ENCODE results near the gene GLOD4. TPM values are rescaled to one million over a fixed set of nuclear protein-coding genes. Genes with fewer than 3 reads are reported as not detected.
"Not testable (repeated sequence)": the region's sequence is repeated elsewhere in the genome, so short reads cannot be mapped to it uniquely, and the experiment has no call there.

GLOD4 gene
- total and polyA plus RNA-seq, 4 experiments from 2014 or later: 94.9 to 131 (median 109) TPM

- POLR2A ChIA-PET (ENCODE audit: partially characterized antibody): interaction anchor here (0.9 to 1.3 kb wide), 4 partner anchors 13 to 201 kb away, joined by 3 to 6 read pairs (median 4); partner anchors contain the start of gene GLOD4
- DNase-seq: peak in 4 of 5 donors; percentile 29 to 35 (median 30)
- H3K4me1 Mint-ChIP-seq: peaks cover 3 to 9% (median 6%) of the 10 kb centered on the region in 4 donors
- H3K36me3 ChIP-seq (ENCODE audit: insufficient read depth, low read length): peaks cover 23% of the 10 kb centered on the region
- H3K4me3 ChIP-seq (ENCODE audit: low read length in 2 of 2): no peak overlapping the region
- no peaks in the 10 kb centered on the region for H3K9me3 ChIP-seq (ENCODE audit: control insufficient read depth in 1 of 2, low read length in 2 of 2)
- H3K27me3 ChIP-seq (ENCODE audit: insufficient read depth, low read length): no peaks in the 10 kb centered on the region
- peaks cover 5% of the 10 kb centered on the region for H3K4me1 ChIP-seq (ENCODE audit: insufficient read depth, low read length)
- CTCF ChIA-PET (ENCODE audit: partially characterized antibody): interaction anchor here (0.7 to 1.8 kb wide), 6 partner anchors 13 to 206 kb away, joined by 4 to 22 read pairs (median 5); partner anchors contain the start of genes GLOD4, MRM3 and TIMM22
- peak overlapping the region in 1 of 8 donors; percentile 26 for H3K4me3 Mint-ChIP-seq
- H3K36me3 Mint-ChIP-seq: peaks cover 23 to 24% of the 10 kb centered on the region in 2 donors
- no peak overlapping the region for H3K27ac ChIP-seq (ENCODE audit: low read depth, low read length)
- intact Hi-C loops (cut with micrococcal nuclease): loop anchor here (1.0 kb wide), 2 partner anchors 186 to 201 kb away; no protein-coding TSS in a partner anchor
- peaks cover 0 to 2% (median 0%) of the 10 kb centered on the region in 8 donors for H3K9me3 Mint-ChIP-seq
- peak overlapping the region in 2 of 7 donors; percentile 57 to 64 for H3K27ac Mint-ChIP-seq
- no peaks in the 10 kb centered on the region for H3K27me3 Mint-ChIP-seq
Measured at GRCh38 chr17:794876-795275, 12.8 kb upstream of the GLOD4 start.

GRCh38 chr17:792277-792676 lies 10.2 kb upstream of the GLOD4 start:
- peaks cover 3 to 9% (median 6%) of the 10 kb centered on the region in 4 donors for H3K4me1 Mint-ChIP-seq
- H3K4me3 ChIP-seq (ENCODE audit: low read length in 2 of 2): no peak overlapping the region
- ChIA-PET CTCF (ENCODE audit: partially characterized antibody) (interaction anchor here (1.3 kb wide), 1 partner anchor 188 kb away, joined by 7 read pairs; the partner anchor contains the start of gene NXN), POLR2A (ENCODE audit: partially characterized antibody) (interaction anchor here (2.4 kb wide), 1 partner anchor 10 kb away, joined by 10 read pairs; the partner anchor contains the start of genes GLOD4 and MRM3)
- H3K27ac ChIP-seq (ENCODE audit: low read depth, low read length): no peak overlapping the region
- no peaks in the 10 kb centered on the region for H3K27me3 Mint-ChIP-seq
- H3K36me3 Mint-ChIP-seq: peaks cover 23 to 41% of the 10 kb centered on the region in 2 donors
- no peaks in the 10 kb centered on the region for H3K27me3 ChIP-seq (ENCODE audit: insufficient read depth, low read length)
- DNase-seq: no peak
- peaks cover 5% of the 10 kb centered on the region for H3K4me1 ChIP-seq (ENCODE audit: insufficient read depth, low read length)
- H3K9me3 Mint-ChIP-seq: peaks cover 0 to 2% (median 0%) of the 10 kb centered on the region in 8 donors
- H3K9me3 ChIP-seq (ENCODE audit: control insufficient read depth in 1 of 2, low read length in 2 of 2): no peaks in the 10 kb centered on the region
- intact Hi-C loops (cut with micrococcal nuclease): no loop called here
- H3K36me3 ChIP-seq (ENCODE audit: insufficient read depth, low read length): peaks cover 46% of the 10 kb centered on the region
- H3K27ac Mint-ChIP-seq: no peak overlapping the region
- no peak overlapping the region for H3K4me3 Mint-ChIP-seq

- peaks cover 5 to 9% (median 6%) of the 10 kb centered on the region in 4 donors for H3K4me1 Mint-ChIP-seq
- intact Hi-C loops (cut with micrococcal nuclease): no loop called here
- H3K36me3 Mint-ChIP-seq: peaks cover 23 to 44% of the 10 kb centered on the region in 2 donors
- H3K4me3 ChIP-seq (ENCODE audit: low read length in 2 of 2): no peak overlapping the region
- H3K4me3 Mint-ChIP-seq: no peak overlapping the region
- no peaks in the 10 kb centered on the region for H3K27me3 ChIP-seq (ENCODE audit: insufficient read depth, low read length)
- H3K9me3 ChIP-seq (ENCODE audit: control insufficient read depth in 1 of 2, low read length in 2 of 2): no peaks in the 10 kb centered on the region
- no peak for DNase-seq
- ChIA-PET CTCF (ENCODE audit: partially characterized antibody) (interaction anchor here (1.3 kb wide), 1 partner anchor 189 kb away, joined by 7 read pairs; the partner anchor contains the start of gene NXN), POLR2A (ENCODE audit: partially characterized antibody) (interaction anchor here (2.4 kb wide), 1 partner anchor 10 kb away, joined by 10 read pairs; the partner anchor contains the start of genes GLOD4 and MRM3)
- peaks cover 0 to 2% (median 0%) of the 10 kb centered on the region in 8 donors for H3K9me3 Mint-ChIP-seq
- H3K4me1 ChIP-seq (ENCODE audit: insufficient read depth, low read length): peaks cover 5% of the 10 kb centered on the region
- no peak overlapping the region for H3K27ac ChIP-seq (ENCODE audit: low read depth, low read length)
- H3K27ac Mint-ChIP-seq: no peak overlapping the region
- peaks cover 46% of the 10 kb centered on the region for H3K36me3 ChIP-seq (ENCODE audit: insufficient read depth, low read length)
- no peaks in the 10 kb centered on the region for H3K27me3 Mint-ChIP-seq
Measured at GRCh38 chr17:791829-792228, 9.7 kb upstream of the GLOD4 start.

- H3K36me3 Mint-ChIP-seq: peaks cover 23 to 46% of the 10 kb centered on the region in 2 donors
- H3K27me3 ChIP-seq (ENCODE audit: insufficient read depth, low read length); CTCF ChIA-PET (ENCODE audit: partially characterized antibody); H3K27ac ChIP-seq (ENCODE audit: low read depth, low read length); H3K4me1 ChIP-seq (ENCODE audit: insufficient read depth, low read length); intact Hi-C loops (cut with micrococcal nuclease); H3K9me3 Mint-ChIP-seq; H3K4me3 ChIP-seq (ENCODE audit: low read length in 2 of 2); H3K27me3 Mint-ChIP-seq; H3K4me3 Mint-ChIP-seq; DNase-seq; H3K9me3 ChIP-seq (ENCODE audit: control insufficient read depth in 1 of 2, low read length in 2 of 2); H3K27ac Mint-ChIP-seq; H3K4me1 Mint-ChIP-seq: not testable (repeated sequence)
- POLR2A ChIA-PET (ENCODE audit: partially characterized antibody): interaction anchor here (2.4 kb wide), 1 partner anchor 9 kb away, joined by 10 read pairs; the partner anchor contains the start of genes GLOD4 and MRM3
- H3K36me3 ChIP-seq (ENCODE audit: insufficient read depth, low read length): peaks cover 46% of the 10 kb centered on the region
Measured at GRCh38 chr17:790874-791247, 8.8 kb upstream of the GLOD4 start.

- ChIA-PET POLR2A (ENCODE audit: partially characterized antibody) (interaction anchor here (2.4 kb wide), 1 partner anchor 8 kb away, joined by 10 read pairs; the partner anchor contains the start of genes GLOD4 and MRM3), CTCF (ENCODE audit: partially characterized antibody) (interaction anchor here (0.9 kb wide), 1 partner anchor 191 kb away, joined by 4 read pairs; no protein-coding TSS in a partner anchor)
- H3K27ac ChIP-seq (ENCODE audit: low read depth, low read length); DNase-seq; H3K9me3 ChIP-seq (ENCODE audit: control insufficient read depth in 1 of 2, low read length in 2 of 2); H3K4me1 ChIP-seq (ENCODE audit: insufficient read depth, low read length); H3K4me3 ChIP-seq (ENCODE audit: low read length in 2 of 2); H3K27me3 ChIP-seq (ENCODE audit: insufficient read depth, low read length); H3K27ac Mint-ChIP-seq; intact Hi-C loops (cut with micrococcal nuclease); H3K27me3 Mint-ChIP-seq; H3K9me3 Mint-ChIP-seq; H3K4me3 Mint-ChIP-seq: not testable (repeated sequence)
- H3K4me1 Mint-ChIP-seq: peaks cover 6 to 10% (median 8%) of the 10 kb centered on the region in 4 donors
- H3K36me3 Mint-ChIP-seq: peaks cover 23 to 49% of the 10 kb centered on the region in 2 donors
- peaks cover 46% of the 10 kb centered on the region for H3K36me3 ChIP-seq (ENCODE audit: insufficient read depth, low read length)
Measured at GRCh38 chr17:789931-790873, 8.1 kb upstream of the GLOD4 start.

GRCh38 chr17:789160-789840 lies 7.2 kb upstream of the GLOD4 start:
- POLR2A ChIA-PET (ENCODE audit: partially characterized antibody): no interaction called here
- Mint-ChIP-seq H3K36me3 (peaks cover 23 to 51% of the 10 kb centered on the region in 2 donors), H3K9me3 (peaks cover 0 to 2% (median 0%) of the 10 kb centered on the region in 8 donors), H3K27me3 (no peaks in the 10 kb centered on the region), H3K4me3 (no peak overlapping the region), H3K27ac (no peak overlapping the region), H3K4me1 (peaks cover 4 to 12% (median 6%) of the 10 kb centered on the region in 4 donors)
- H3K36me3 ChIP-seq (ENCODE audit: insufficient read depth, low read length): peaks cover 46% of the 10 kb centered on the region
- peaks cover 6% of the 10 kb centered on the region for H3K4me1 ChIP-seq (ENCODE audit: insufficient read depth, low read length)
- H3K27me3 ChIP-seq (ENCODE audit: insufficient read depth, low read length): no peaks in the 10 kb centered on the region
- intact Hi-C loops (cut with micrococcal nuclease): no loop called here
- DNase-seq: no peak
- no peak overlapping the region for H3K4me3 ChIP-seq (ENCODE audit: low read length in 2 of 2)
- CTCF ChIA-PET (ENCODE audit: partially characterized antibody): interaction anchor here (0.9 kb wide), 1 partner anchor 192 kb away, joined by 4 read pairs; no protein-coding TSS in a partner anchor
- H3K9me3 ChIP-seq (ENCODE audit: control insufficient read depth in 1 of 2, low read length in 2 of 2): no peaks in the 10 kb centered on the region
- no peak overlapping the region for H3K27ac ChIP-seq (ENCODE audit: low read depth, low read length)
